Stimulated activated CD8-positive, alpha-beta memory T cell treated with anti-CD3 and anti-CD28 coated beads, Interleukin-7, amount 100 ng/mL, for 48 hours (primary cell): ENCODE results near the gene CEP128.

Experiments used
- DNase-seq, 2 donors: peaks; one replicate each; pipeline ENCODE4 v3.0.0-alpha.2; 2020; ENCODE audit warnings: low read depth in 1 of 2; ENCODE audit errors: extremely low read depth in 1 of 2

Gene CEP128

GRCh38 chr14:80692903-80693302 is 248.6 kb downstream of the CEP128 start:
- DNase-seq, result no peak

- no peak for DNase-seq
These were observed 259.9 kb downstream of the CEP128 start for GRCh38 chr14:80681651-80682050.

- no peak for DNase-seq
These were observed 262.3 kb downstream of the CEP128 start for GRCh38 chr14:80679273-80679672.

GRCh38 chr14:80678436-80678835 is 263.1 kb downstream of the CEP128 start:
- no peak for DNase-seq

GRCh38 chr14:80669426-80669825 is 272.1 kb downstream of the CEP128 start:
- DNase-seq, result no peak

GRCh38 chr14:80664576-80664975 is 277.0 kb downstream of the CEP128 start:
- no peak for DNase-seq

- no peak for DNase-seq
These were observed 278.0 kb downstream of the CEP128 start for GRCh38 chr14:80663541-80663940.

GRCh38 chr14:80659783-80660182 is 281.8 kb downstream of the CEP128 start:
- no peak for DNase-seq

GRCh38 chr14:80658733-80659132 is 282.8 kb downstream of the CEP128 start:
- no peak for DNase-seq

- no peak for DNase-seq
These were observed 283.4 kb downstream of the CEP128 start for GRCh38 chr14:80658155-80658554.

- no peak for DNase-seq
These were observed 287.6 kb downstream of the CEP128 start for GRCh38 chr14:80653956-80654355.

GRCh38 chr14:80645667-80646413 is 295.7 kb downstream of the CEP128 start:
- DNase-seq, result no peak

GRCh38 chr14:80644826-80645225 is 296.7 kb downstream of the CEP128 start:
- no peak for DNase-seq

- DNase-seq, result no peak
These were observed 302.7 kb downstream of the CEP128 start for GRCh38 chr14:80638620-80639515.

GRCh38 chr14:80637756-80638619 is 303.6 kb downstream of the CEP128 start:
- no peak for DNase-seq

- DNase-seq, result no peak
These were observed 305.5 kb downstream of the CEP128 start for GRCh38 chr14:80636071-80636470.

GRCh38 chr14:80634106-80634758 is 307.3 kb downstream of the CEP128 start:
- no peak for DNase-seq

GRCh38 chr14:80629606-80630005 is 311.9 kb downstream of the CEP128 start:
- DNase-seq, result no peak

GRCh38 chr14:80628547-80628946 is 313.0 kb downstream of the CEP128 start:
- no peak for DNase-seq

- no peak for DNase-seq
These were observed 313.8 kb downstream of the CEP128 start for GRCh38 chr14:80627745-80628144.

- no peak for DNase-seq
These were observed 317.0 kb downstream of the CEP128 start for GRCh38 chr14:80624581-80624980.
